EL (cell line): ENCODE results near the gene RPS6KA5.
A peak's percentile ranks its signal among the peaks of the same experiment; 100 is the strongest.
"Not testable (repeated sequence)": the region's sequence is repeated elsewhere in the genome, so short reads cannot be mapped to it uniquely, and the experiment has no call there.

Source experiments
- DNase-seq: peaks from one replicate; pipeline ENCODE4 v3.0.0-alpha.2; 2016

Gene RPS6KA5

DNA sequence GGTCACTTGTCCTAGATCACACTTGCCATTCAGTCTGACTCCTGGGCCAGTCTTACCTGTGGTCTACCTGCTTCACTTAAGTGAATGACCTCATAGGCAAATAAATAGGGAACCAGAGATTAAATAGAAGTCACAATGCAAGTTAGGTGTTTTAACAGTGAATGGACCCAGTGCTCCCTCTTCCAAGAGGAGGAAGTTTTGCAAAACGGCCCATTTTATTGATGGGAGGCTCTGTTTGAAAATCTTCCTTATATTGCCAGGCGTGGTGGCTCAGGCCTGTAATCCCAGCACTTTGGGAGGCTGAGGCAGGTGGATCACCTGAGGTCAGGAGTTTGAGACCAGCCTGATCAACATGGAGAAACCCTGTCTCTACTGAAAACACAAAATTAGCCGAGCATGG lies 79.8 kb downstream of the RPS6KA5 start:
- DNase-seq = not testable (repeated sequence)

DNA sequence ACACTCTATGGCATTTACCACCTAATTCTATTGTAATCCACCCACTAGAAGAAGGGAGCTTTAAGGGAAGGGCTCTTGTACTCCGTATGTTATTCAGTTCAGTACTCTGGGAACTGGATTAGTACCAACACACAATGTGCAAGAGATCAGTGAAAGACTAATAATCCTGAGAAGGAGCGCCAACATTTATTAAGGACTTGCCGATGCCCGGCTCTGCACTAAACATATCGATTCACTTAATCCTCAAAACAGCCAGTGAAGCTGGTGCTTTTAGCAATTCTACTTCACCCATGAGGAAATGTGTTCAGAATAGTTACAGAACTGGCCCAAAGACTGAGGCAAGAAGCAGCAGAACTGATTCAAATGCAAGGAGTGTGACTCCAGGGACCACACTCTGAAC lies 80.9 kb downstream of the RPS6KA5 start:
- DNase-seq = no peak

DNA sequence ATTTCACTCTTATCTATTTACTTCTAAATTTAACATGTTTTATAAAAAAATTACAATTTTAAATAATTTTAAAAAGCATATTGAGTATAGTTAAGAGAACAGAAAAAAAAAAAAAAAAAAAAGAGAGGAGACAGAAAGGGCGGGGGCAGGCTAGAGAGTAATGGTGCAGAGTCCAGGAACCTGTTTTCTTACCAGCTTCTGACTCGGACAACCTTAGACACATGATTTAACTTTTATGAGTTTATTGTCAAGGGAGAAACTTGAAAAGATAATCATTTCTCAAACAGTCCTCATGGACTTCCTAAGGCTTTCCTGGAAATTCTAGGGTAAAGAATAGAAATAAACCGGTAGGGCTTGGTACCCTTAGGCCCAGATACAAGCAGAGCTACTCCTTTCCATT lies 84.3 kb downstream of the RPS6KA5 start:
- DNase-seq = no peak

DNA sequence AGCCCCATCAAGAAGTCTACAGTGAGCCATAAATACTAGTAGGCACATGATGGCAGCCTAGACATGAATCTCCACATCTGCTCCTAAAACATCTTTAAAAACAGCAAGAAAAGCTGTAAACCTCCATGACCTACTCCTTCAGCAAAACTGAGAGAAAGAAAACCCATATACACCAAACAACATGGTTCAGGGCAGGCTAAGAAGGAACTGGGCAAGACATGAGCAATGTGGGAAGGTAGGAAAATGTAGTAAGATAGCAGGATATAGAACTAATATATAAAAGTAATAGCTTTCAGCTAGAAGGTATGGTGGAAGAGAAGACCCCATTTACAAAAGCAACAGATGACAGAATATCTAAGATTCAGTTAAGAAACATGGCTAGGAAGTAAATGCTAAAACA lies 88.8 kb downstream of the RPS6KA5 start:
- no peak for DNase-seq

DNA sequence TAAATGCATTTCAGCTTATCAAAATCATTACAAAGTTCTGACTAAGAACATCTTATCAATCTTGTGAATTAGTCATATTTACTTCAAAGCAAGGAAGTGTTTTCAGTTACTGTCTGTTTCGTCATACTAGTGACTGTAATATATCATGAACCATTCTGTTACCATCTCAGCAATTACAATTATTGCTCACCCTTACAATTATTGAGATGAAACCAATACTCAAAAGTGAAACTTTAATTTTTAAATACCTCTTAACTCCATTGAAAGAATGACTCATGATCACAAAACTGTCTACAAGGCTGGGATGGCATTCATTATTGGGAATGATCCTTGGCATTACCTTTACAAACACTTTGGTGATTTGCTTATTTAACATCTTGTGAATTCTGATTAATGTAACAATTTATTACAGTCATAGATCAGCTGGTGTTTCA lies 90.3 kb downstream of the RPS6KA5 start:
- peak; percentile 44 for DNase-seq

DNA sequence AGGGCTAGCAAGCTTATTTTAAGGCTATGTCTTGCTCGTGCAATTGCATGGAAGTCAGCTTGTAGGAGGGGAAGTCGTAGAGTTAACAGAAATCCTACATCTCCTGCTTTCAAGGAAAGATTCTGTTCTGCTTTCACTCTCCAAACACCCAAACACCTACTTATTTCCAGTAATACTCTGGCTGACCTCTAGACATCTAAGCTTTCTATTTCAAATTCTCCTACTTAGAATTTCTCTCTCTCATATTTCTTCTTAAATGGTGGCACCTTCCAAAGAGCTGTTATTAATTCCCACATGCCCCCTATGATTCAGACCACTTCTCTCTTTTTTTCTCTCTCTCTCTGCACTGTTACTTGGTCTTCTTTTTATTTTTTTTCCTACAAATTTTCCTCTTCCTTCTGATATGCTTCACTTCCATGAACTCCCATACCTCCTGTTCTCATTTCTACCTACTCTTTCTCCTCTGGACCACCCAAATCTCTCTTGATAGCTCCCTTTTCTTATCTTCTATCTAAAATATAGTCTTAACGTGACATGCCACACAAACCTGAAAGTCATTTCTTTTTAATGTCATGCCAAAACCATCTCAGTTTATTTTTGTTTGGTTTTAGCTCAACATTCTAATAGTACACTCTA lies 90.8 kb downstream of the RPS6KA5 start:
- DNase-seq = peak; percentile 3

DNA sequence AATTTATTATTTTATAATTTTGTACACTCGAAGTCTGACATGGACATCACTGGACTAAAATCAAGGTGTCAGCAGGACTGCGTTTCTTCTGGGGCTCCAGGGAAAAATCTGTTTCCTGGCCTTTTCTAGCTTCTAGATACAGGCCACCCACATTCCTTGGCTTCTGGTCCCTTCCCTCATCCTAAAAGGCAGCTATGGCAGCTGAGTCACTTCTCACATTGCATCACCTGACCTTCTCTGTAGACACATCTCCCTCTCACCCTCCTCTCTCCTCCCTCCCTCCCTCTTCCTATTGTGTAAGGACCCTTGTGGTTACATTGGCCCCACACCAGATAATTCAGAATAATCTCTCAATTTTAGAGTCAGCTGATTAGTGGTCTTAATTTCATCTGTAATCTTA lies 92.4 kb downstream of the RPS6KA5 start:
- peak; percentile 31 for DNase-seq

DNA sequence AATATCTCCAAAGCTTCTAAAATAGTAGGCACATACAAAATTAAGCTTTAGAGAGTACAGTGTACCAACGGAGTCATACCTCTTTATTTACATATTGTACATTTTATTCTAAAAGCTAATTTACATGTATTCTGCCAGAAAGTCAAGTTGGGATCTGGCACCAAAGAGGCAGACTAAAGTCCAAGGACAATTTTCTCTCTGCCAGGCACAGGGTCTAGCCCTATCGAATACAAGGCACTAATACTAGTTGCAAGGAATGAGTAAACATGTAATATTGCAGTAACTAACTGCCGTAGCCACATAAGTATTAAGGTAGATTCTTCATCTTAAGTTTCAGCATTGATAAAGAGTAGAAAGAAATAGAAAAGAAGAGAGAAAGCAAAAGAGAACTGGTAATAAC lies 93.9 kb downstream of the RPS6KA5 start:
- no peak for DNase-seq

DNA sequence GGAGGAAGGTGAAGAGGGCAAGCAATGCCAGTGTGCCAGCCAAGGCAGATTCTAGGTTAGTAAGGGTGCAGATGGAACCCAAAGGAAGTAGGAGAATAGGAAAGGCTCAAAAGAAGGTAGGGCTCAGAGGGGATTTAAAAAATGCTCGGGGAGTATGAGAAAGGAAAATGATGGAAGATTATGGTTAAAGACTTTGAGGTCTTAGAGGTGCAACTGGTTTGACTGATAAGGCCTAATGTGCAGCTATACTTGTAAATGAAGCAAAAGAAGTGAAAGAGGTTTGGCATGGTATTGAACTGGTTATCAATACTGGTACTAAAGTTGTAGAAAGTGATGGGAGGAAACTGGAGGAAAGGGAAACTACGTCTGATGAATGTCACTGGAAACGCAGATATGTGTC lies 94.7 kb downstream of the RPS6KA5 start:
- DNase-seq = no peak

DNA sequence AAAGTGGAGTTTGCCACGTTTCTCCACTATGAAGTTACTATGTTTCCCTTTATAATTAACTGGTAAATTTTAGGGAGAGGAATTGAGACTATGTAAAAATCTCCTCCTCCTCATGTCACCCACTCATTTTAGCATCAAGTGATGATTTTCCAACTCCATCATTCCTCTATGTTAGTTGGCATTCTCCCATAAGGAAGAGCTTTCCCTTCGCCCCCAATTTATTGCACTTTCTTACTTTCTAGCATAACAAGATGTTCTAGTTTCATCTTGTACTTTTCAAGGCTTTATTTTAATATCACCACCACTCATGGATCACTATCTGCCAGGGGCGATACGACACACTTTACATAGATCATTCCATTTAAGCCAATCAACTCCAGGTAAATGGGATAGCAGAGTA lies 97.1 kb downstream of the RPS6KA5 start:
- DNase-seq = no peak

DNA sequence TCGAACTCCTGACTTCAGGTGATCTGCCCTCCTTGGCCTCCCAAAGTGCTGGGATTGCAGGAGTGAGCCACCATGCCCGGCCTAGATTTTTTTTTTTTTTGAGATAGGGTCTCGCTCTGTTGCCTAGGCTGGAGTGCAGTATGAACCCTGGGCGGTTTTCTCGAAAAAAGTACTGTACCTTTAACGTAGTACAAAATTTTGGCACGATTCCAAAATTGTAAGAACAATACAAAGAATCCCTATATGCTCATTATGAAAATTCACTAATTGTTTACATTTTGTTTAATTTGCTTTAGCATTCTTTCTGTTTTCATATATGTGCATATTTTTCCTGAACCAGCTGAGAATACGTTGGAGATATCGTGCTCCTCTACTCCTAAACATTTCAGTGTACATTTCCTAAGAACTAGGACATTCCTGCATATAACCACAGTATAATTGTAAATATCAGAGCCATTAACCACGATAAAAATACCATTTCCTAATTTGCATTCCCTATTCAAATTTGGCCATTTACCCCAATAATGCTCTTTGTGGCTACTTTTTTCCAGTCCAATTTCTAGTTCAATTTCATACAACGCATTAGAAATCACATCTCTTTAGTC lies 97.8 kb downstream of the RPS6KA5 start:
- no peak for DNase-seq

DNA sequence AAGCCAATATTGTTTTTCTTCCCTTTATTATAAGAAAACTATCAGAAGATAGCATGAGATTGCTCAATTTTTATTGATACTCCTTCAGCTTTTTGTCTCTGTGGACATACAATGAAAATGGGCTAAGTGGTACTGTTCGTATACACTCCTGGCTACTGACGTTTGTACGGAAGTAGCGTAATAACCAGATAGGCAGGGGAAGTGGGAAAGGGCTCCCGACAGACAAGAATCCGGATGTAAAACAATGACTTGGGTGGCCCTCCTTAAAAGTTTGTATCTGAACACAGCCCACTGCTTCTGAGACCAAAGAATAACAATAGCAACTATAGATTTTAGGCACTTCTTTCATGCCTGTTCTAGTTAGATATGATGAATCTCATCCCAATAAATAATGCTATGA lies 99.6 kb downstream of the RPS6KA5 start:
- DNase-seq = no peak

DNA sequence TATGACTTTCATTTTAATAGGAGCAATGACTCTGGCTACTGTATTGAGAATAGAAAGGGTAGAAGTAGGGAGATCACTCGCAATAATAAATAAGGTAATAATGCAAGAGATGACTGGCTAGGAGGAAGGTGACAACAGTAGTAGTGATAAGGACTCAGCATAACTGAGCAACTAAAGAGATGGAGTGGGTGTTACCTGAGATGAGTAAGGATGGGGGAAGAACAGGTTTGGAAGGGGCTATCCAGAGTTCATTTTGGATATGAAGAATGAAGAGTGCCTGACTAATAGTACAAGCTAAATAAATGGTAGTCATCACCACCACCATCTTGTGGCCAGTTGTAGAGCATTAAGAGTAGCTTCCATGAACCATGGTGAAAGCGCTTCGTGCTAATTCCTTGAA lies 101.1 kb downstream of the RPS6KA5 start:
- no peak for DNase-seq

DNA sequence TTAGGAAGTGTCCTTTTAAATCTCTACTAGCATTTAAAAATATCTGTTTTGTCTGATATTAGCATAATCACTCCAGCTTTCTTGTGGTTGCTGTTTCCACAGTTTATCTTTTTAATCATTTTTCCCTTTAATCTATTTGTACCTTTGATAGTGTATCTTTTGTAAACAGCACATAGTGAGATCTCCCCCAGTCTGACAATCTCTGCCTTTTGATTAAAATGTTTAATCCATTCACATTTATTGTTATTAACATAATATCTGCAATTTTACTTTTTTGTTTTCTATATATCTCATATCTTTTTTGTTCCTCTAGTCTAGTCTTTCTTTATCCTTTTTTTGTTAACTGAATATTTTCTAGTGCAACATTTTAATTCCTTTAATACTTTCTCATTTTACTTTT lies 104.2 kb downstream of the RPS6KA5 start:
- no peak for DNase-seq

DNA sequence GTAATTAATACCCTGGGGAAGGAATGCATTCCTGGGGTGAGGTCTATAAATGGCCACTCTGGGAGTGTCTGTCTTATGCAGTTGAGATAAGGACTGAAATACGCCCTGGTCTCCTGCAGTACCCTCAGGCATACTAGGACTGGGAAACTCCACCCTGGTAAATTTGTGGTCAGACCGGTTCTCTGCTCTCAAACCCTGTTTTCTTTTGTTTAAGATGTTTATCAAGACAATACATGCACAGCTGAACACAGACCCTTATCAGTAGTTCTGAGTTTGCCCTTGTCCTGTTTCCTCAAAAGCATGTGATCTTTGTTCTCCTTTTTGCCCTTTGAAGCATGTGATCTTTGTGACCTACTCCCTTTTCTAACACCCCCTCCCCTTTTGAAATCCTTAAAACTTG lies 106.8 kb downstream of the RPS6KA5 start:
- not testable (repeated sequence) for DNase-seq

DNA sequence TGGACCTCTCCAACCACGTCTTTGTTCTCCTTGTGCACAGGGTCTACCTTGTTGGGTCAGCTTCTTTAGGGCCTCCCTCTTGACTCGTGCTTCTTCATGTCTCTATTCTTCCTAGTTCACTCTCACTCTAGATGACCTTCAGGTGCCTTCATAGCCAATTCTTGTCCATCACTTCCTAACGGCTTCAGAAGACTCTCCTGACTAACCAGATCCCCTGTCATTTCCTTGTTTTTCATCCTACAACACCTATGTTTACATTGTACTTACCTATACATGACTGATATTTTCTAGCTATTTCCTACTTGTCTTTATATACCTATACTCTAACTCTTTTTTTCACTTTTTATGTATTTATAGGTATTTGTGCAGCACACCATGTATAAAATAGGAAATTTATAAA lies 117.1 kb downstream of the RPS6KA5 start:
- no peak for DNase-seq

DNA sequence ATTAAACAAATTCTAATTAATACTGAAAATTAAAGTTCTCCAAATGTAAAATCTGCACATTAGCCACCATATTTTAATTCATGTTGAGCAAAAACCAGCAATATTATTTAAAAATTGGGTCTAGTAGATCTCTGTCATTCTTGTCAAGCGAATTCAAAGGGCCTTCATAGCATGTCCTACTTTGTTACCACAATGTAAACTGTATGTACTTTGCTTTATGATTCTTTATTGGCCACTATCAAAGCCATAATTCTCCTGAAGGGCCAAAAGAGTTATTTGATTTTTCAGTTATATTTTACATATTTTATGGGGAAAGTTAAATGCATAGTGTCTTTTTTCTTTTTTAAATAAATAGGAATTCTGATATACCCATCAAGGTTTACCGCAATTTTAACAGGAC lies 117.9 kb downstream of the RPS6KA5 start:
- no peak for DNase-seq

DNA sequence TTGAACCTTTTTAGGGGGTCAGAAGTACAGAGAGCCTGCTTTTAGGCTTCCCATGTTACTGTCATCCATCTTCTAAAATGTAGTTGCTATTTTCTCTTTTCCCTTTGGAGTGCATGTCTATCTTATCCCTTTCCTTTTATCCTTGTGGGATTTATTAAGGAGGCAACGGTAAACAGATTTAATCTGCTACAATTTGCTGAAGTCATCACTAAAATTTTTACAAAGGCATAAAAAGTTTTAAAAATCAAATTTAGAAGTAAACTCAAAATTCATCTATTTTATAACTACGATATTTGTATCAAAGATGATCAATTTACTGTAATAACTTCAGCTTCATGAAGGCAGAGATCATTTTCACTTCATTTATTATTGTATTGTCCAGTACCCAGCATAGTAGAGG lies 118.7 kb downstream of the RPS6KA5 start:
- DNase-seq = no peak

DNA sequence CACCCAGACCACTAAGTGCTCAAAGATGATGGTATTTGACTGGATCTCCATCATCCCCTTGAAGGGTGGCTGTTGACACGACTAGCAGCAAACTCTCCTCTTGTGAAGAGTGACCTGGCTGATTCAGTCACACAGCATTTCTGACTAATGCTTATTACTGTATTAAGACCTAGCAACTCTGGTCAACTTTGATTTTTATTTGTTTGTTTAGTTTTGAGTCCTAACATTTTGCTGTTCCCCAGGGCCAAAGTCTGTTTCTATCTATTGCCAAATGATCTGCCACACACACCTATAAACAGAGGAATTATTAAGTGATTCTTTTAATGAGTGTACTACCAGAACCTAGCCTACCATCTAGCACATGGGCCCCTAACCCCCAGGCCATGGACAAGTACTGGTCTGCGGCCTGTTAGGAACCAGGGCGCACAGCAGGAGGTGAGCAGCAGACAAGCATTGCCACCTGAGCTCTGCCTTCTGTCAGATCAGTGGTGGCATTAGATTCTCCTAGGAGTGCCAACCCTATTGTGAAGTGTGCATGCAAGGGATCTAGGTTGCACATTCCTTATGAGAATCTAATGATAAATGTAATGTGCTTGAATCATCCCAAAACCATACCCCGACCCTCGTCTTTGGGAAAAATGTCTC lies 120.0 kb downstream of the RPS6KA5 start:
- DNase-seq = no peak

DNA sequence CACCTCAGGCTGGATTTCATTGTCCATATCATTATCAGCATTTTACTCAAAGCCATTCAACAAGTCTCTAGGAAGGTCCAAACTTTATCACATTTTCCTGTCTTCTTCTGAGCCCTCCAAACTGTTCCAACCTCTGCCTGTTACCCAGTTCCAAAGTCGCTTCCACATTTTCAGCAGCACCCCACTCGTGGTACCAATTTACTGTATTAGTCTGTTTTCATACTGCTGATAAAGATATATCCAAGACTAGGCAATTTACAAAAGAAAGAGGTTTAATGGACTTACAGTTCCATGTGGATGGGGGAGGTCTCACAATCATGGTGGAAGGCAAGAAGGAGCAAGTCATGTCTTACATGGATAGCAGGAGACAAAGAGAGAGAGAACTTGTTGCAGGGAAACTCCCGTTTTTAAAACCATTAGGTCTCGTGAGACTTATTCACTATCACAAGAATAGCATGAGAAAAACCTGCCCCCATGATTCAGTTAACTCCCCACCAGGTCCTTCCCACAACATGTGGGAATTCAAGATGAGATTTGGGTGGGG lies 121.1 kb downstream of the RPS6KA5 start:
- not testable (repeated sequence) for DNase-seq

DNA sequence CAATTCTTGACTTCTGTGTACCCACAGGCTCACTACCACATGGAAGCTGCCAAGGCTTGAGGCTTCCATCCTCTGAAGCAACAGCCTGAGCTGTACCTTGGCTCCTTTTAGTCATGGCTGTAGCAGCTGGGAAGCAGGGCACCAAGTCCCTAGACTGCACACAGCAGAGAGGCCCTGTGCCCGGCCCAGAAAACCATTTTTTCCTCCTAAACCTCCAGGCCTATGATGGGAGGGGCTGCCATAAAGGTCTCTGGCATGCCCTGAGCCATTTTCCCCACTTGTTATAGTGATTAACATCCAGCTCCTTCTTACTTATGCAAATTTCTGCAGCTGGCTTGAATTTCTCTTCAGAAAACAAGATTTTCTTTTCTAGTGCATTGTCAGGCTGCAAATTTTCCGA lies 121.8 kb downstream of the RPS6KA5 start:
- DNase-seq = no peak

DNA sequence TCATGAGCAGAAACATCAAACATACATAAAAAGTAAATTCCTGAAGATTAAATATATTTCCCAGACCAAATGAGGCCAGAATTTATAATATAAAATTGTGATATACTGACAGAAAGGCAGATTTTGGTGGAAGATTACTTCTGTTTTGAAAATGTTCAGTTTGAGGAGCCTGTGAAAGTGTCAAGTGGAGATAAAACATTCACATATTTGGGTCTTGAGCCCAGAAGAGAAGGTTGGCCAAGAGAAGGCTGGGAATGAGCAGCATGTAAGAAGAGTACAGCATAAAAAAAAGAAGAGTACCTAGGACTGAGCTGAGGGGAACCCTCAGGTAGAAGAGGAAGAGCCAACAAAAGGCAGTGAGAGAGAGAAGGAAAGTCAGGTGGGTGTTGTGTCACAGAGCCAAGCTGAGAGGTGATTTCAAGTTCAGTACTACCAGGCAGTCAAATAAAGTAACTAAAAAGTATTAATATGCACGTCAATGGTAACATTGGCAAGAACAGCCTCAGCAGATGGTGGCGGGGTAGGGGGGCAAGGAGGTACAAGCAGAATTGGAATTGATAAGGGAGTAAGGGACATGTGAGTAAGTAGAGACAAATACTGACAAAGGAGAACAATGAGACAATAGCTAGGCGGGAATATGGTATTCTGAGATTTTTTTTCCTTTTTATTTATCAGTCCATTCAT lies 123.5 kb downstream of the RPS6KA5 start:
- DNase-seq = no peak

DNA sequence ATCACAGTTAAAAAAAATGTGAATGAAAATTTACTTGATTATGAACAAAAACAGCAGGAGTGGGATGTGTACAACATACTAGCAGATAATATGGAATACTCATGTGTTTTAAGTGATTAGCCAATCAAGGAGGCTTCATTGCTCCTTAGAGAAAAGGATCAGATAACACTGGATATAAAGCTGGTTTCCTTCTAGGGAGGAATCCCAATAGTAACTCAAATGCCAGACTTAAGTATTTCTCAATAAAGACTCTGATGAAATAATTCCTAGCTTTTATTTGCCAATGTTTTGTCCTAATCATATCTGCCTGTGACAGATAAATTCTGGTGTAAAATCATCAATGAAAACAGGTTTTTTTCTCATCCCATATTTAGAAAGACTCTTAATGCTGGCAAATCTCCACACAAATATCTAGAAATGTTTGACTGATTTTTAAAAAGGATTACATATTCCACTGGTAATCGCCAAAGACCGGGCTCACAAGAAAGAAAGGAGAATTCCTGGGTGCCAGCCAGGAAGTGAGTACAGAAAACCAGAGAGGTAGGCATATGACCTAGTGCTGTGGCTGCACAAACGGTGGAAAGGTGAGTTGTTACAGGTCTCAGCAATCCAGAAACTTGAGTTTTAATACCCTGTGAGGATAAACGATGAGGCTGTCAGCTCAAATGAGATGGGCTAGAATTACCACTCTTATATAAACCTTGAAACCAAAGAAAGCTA lies 135.7 kb downstream of the RPS6KA5 start:
- DNase-seq = no peak
